Esophagus muscularis mucosa (tissue), 3 donors: Measurements from ENCODE around the gene LTC4S.

ENCODE experiments used
- POLR2A ChIP-seq: fragments of 450-650 bp; IDR thresholded peaks from one replicate; pipeline ENCODE4 v1.6.1; 2017; ENCODE audit warnings: antibody characterized with exemption, moderate library complexity, mild to moderate bottlenecking, low read depth
- TF ChIP-seq, protein P1 (sequence below), 3 experiments: fragments of 200-600 bp in 2 of 3; fragments of 450-650 bp in 1 of 3; sonication (generic) in 2 of 3; IDR thresholded peaks; one replicate each; pipeline ENCODE4 v1.5.1; 2017 to 2019; ENCODE audit warnings: antibody characterized with exemption in 3 of 3, mild to moderate bottlenecking in 2 of 3, moderate library complexity in 1 of 3

DNA sequence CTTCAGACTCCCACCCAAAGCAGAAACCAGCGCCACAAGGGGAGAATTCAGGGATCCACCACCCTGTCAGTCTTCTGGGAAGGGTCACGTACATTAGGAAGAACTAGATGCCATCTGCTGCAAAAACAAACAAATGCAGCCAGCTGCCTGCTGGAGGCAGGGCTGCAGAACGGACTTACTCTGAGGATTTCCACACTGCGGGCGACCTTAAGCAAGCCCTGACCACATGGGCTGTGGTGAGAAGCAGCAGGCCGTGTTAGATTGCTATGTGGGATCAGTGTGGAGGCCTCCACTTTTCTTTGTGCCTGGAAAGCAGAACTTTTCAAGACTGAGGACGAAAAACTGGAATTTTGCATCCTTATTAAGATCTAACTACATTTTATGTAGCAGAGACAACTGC lies 13.4 kb upstream of the LTC4S start:
- TF ChIP-seq, protein P1, sequence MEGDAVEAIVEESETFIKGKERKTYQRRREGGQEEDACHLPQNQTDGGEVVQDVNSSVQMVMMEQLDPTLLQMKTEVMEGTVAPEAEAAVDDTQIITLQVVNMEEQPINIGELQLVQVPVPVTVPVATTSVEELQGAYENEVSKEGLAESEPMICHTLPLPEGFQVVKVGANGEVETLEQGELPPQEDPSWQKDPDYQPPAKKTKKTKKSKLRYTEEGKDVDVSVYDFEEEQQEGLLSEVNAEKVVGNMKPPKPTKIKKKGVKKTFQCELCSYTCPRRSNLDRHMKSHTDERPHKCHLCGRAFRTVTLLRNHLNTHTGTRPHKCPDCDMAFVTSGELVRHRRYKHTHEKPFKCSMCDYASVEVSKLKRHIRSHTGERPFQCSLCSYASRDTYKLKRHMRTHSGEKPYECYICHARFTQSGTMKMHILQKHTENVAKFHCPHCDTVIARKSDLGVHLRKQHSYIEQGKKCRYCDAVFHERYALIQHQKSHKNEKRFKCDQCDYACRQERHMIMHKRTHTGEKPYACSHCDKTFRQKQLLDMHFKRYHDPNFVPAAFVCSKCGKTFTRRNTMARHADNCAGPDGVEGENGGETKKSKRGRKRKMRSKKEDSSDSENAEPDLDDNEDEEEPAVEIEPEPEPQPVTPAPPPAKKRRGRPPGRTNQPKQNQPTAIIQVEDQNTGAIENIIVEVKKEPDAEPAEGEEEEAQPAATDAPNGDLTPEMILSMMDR (IDR thresholded peaks at IDR 0.05): no peak
- no peak for TF ChIP-seq POLR2A
